ACC112 (cell line): ENCODE measurements around the gene LRPAP1.

Experiments used
- H2AFZ ChIP-seq: fragments of 200-600 bp; sonication (generic); one replicate; pipeline ENCODE4 v1.6.0; 2017; ENCODE audit warnings: antibody characterized with exemption, low read length; ENCODE audit not compliant: unreplicated experiment
- H3K27ac ChIP-seq: fragments of 200-600 bp; sonication (generic); 2 replicates; pipeline ENCODE4 v1.5.1; 2014; ENCODE audit warnings: low read depth, mild to moderate bottlenecking, antibody characterized with exemption, low read length, moderate library complexity
- H3K27me3 ChIP-seq: fragments of 200-600 bp; sonication (generic); 2 replicates; pipeline ENCODE4 v1.6.1; 2014; ENCODE audit warnings: mild to moderate bottlenecking, antibody characterized with exemption, low read length, moderate library complexity, mixed read lengths; ENCODE audit not compliant: insufficient read depth
- H3K36me3 ChIP-seq: fragments of 200-600 bp; sonication (generic); 2 replicates; pipeline ENCODE4 v1.6.1; 2016; ENCODE audit warnings: mild to moderate bottlenecking, antibody characterized with exemption, low read length, moderate library complexity, mixed read lengths; ENCODE audit not compliant: insufficient read depth
- H3K4me1 ChIP-seq: fragments of 200-600 bp; sonication (generic); one replicate; pipeline ENCODE4 v1.6.1; 2016; ENCODE audit warnings: low read length, mixed read lengths; ENCODE audit not compliant: insufficient read depth, unreplicated experiment, control insufficient read depth
- H3K4me3 ChIP-seq: fragments of 200-600 bp; sonication (generic); 2 replicates; pipeline ENCODE4 v1.5.1; 2014; ENCODE audit warnings: mild to moderate bottlenecking, low read depth, low read length
- H3K79me2 ChIP-seq: fragments of 200-600 bp; sonication (generic); one replicate; pipeline ENCODE4 v1.6.0; 2016; ENCODE audit warnings: low read length; ENCODE audit not compliant: control insufficient read depth, unreplicated experiment, insufficient read depth

LRPAP1 gene

GRCh38 chr4:3484057-3484973 lies 47.9 kb downstream of the LRPAP1 start:
- Histone ChIP-seq H3K79me2 (no peaks in the 10 kb centered on the region), H3K27me3 (peaks cover 9% of the 10 kb centered on the region; the same call in 1 of the 2 replicates), H3K27ac (no peak overlapping the region), H2AFZ (no peak overlapping the region), H3K4me3 (no peak overlapping the region), H3K36me3 (no peaks in the 10 kb centered on the region), H3K4me1 (no peaks in the 10 kb centered on the region)

DNA sequence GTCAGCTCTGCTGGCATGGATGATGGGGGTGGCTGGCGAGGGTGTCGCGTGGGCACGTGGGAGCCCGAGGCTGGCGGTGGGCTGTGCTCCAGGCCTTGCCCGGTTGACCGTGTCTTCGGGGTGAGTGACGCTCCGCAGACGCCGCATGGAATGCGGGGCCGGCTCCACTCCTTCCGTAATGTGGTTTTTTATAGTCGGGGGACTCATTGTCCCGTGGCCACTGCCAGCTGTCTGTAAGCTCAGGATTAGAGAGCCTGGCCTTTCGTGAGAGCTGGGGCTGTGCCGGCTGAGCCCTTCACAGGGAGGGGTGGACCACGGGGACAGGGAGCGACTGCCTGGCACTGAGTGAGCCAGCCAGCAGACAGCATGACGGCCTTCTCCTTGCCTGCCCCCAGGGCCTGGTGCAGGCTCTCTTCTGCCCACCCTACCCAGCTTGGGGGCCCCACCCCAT lies 48.7 kb downstream of the LRPAP1 start:
- H3K36me3 ChIP-seq: no peaks in the 10 kb centered on the region

DNA sequence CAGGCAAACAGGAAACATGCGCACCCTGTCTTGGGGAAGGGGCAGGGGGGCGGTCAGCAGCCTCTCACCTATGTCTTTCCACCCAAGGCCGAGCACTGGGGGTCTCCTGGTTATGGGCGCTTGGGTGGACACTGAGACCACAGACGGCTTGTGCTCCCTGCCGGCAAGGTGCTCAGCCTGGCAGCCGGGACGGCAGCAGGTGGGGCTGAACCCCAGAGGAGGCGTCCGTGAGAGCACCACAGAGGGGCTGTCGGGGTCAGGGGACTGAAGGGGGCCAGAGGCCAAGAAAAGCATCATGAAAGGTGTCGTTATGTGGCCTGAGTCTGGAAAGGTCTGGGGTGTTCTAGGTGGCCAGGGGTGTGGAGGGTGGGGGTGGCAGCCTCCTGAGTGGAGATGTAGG lies 49.5 kb downstream of the LRPAP1 start:
- Histone ChIP-seq H3K36me3 (no peaks in the 10 kb centered on the region), H2AFZ (no peak overlapping the region), H3K4me1 (no peaks in the 10 kb centered on the region), H3K4me3 (no peak overlapping the region), H3K79me2 (no peaks in the 10 kb centered on the region), H3K27me3 (peaks cover 9% of the 10 kb centered on the region; the same call in 1 of the 2 replicates), H3K27ac (no peak overlapping the region)

More for the DNA sequence above, 48.7 kb downstream of the LRPAP1 start:
- H3K27ac ChIP-seq: no peak overlapping the region
- no peak overlapping the region for H2AFZ ChIP-seq
- H3K4me3 ChIP-seq: no peak overlapping the region
- peaks cover 9% of the 10 kb centered on the region; the same call in 1 of the 2 replicates for H3K27me3 ChIP-seq
- no peaks in the 10 kb centered on the region for H3K4me1 ChIP-seq
- H3K79me2 ChIP-seq: no peaks in the 10 kb centered on the region

- Histone ChIP-seq H3K36me3 (no peaks in the 10 kb centered on the region), H2AFZ (no peak overlapping the region), H3K4me3 (no peak overlapping the region), H3K79me2 (no peaks in the 10 kb centered on the region), H3K27ac (no peak overlapping the region), H3K4me1 (no peaks in the 10 kb centered on the region), H3K27me3 (peaks cover 9% of the 10 kb centered on the region; the same call in 1 of the 2 replicates)
Measured at GRCh38 chr4:3481783-3482393, 50.3 kb downstream of the LRPAP1 start.

GRCh38 chr4:3481113-3481531 lies 51.1 kb downstream of the LRPAP1 start:
- H3K27me3 ChIP-seq: peaks cover 9% of the 10 kb centered on the region; the same call in 1 of the 2 replicates
- H3K4me1 ChIP-seq: no peaks in the 10 kb centered on the region
- H3K36me3 ChIP-seq: no peaks in the 10 kb centered on the region
- H3K27ac ChIP-seq: no peak overlapping the region
- no peak overlapping the region for H3K4me3 ChIP-seq
- no peak overlapping the region for H2AFZ ChIP-seq
- no peaks in the 10 kb centered on the region for H3K79me2 ChIP-seq

DNA sequence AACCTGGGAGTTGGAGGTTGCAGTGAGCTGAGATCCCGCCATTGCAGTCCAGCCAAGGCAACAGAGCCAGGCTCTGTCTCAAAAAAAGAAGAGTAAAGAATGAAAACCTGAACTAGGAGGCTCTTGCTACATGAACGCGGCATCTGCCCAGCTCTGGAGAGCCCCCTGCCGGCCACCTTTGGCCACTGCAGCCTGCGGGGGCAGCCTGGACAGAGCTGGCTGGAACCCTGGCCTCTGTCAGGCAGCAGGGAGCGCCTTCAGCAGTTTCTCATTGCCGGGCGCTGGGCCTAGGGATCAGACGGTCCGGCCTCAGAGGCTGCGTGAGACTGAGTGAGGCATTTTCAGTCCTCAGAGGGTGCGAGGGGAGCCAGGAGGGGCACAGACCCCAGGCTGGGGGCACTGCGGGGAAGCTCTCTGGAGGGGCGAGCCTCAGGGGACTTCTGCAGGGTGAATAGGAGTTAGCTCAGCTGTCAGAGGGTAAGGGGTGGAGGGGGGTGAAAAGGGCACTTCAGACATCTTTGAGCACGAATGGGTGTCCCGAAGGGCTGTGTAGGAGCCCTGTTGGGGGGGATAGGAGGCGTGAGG lies 51.6 kb downstream of the LRPAP1 start:
- H3K79me2 ChIP-seq: no peaks in the 10 kb centered on the region
- H2AFZ ChIP-seq: no peak overlapping the region
- H3K27me3 ChIP-seq: peaks cover 9% of the 10 kb centered on the region; the same call in 1 of the 2 replicates
- no peaks in the 10 kb centered on the region for H3K36me3 ChIP-seq
- H3K4me3 ChIP-seq: no peak overlapping the region
- no peaks in the 10 kb centered on the region for H3K4me1 ChIP-seq
- H3K27ac ChIP-seq: no peak overlapping the region

GRCh38 chr4:3479358-3480101 lies 52.7 kb downstream of the LRPAP1 start:
- no peak overlapping the region for H3K4me3 ChIP-seq
- H3K36me3 ChIP-seq: no peaks in the 10 kb centered on the region
- H3K79me2 ChIP-seq: no peaks in the 10 kb centered on the region
- peaks cover 6% of the 10 kb centered on the region; the same call in 1 of the 2 replicates for H3K27me3 ChIP-seq
- H3K4me1 ChIP-seq: no peaks in the 10 kb centered on the region
- H3K27ac ChIP-seq: no peak overlapping the region
- H2AFZ ChIP-seq: no peak overlapping the region

- Histone ChIP-seq H3K4me3 (no peak overlapping the region), H2AFZ (no peak overlapping the region), H3K27me3 (no peaks in the 10 kb centered on the region), H3K27ac (no peak overlapping the region), H3K4me1 (no peaks in the 10 kb centered on the region), H3K36me3 (no peaks in the 10 kb centered on the region), H3K79me2 (no peaks in the 10 kb centered on the region)
Measured at GRCh38 chr4:3478446-3479357, 53.5 kb downstream of the LRPAP1 start.

DNA sequence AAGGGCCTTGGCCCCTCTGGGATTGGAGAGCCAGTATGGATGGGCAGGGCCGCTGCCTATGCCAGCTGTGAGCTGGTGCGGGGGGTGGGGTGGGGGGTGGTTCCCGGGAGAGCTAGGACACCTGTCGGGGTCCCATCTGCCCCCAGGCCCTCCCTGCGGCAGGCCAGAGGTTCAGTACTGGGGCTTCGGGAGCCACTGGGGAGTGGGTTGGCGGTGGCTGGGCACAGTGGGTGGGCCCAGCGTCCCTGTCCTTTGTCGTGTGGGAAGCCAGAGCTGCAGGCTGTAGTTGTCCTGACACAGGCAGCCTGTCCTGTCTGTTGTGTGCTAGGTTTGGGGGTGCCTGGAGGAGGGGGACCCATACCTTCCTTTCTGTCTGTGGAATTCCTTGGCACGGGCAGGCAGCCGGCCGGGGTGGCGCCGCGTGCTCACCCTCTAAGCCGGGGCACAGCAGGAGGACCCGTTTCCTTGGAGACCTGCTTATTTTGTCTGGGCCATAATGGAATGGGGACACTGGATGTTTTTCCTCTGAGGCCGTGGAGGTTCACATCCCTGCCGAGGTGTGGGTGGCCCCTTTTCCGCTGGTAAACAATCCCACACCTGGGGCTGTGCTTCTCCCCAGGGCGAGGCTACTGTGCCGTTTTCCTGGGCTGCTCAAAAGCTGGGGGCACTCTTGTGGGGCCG lies 54.3 kb downstream of the LRPAP1 start:
- H3K27ac ChIP-seq: no peak overlapping the region
- no peaks in the 10 kb centered on the region for H3K79me2 ChIP-seq
- no peak overlapping the region for H3K4me3 ChIP-seq
- H3K27me3 ChIP-seq: no peaks in the 10 kb centered on the region
- H2AFZ ChIP-seq: no peak overlapping the region
- no peaks in the 10 kb centered on the region for H3K36me3 ChIP-seq
- H3K4me1 ChIP-seq: no peaks in the 10 kb centered on the region
